Fibroblast of lung (primary cell): ENCODE results near the gene CFAP410. TPM values are rescaled to one million over a fixed set of nuclear protein-coding genes. Genes with fewer than 3 reads are reported as not detected.

Source experiments
- DNase-seq, 2 donors: peaks; one replicate each; pipeline versions ENCODE4 v3.0.0 to v3.0.0-alpha.2; 2010; ENCODE audit warnings: low read depth in 2 of 2
- H2AFZ ChIP-seq: 2 replicates; pipeline ENCODE4 v1.5.1; 2012; ENCODE audit warnings: low read length, control low read depth, inconsistent platforms
- H3K27ac ChIP-seq: 2 replicates; pipeline ENCODE4 v1.5.1; 2011; ENCODE audit warnings: low read length, control low read depth; ENCODE audit not compliant: insufficient read depth
- H3K27me3 ChIP-seq: 2 replicates; pipeline ENCODE4 v1.5.1; 2011; ENCODE audit warnings: mild to moderate bottlenecking, low read length; ENCODE audit not compliant: control insufficient read depth, insufficient read depth
- H3K36me3 ChIP-seq: 2 replicates; pipeline ENCODE4 v1.5.1; 2011; ENCODE audit warnings: low read length; ENCODE audit not compliant: control insufficient read depth, insufficient read depth
- H3K4me1 ChIP-seq: 2 replicates; pipeline ENCODE4 v1.5.1; 2011; ENCODE audit warnings: low read length; ENCODE audit not compliant: control insufficient read depth, insufficient read depth; ENCODE audit errors: extremely low read depth
- H3K4me2 ChIP-seq: 2 replicates; pipeline ENCODE4 v1.5.1; 2011; ENCODE audit warnings: low read length, control low read depth; ENCODE audit not compliant: insufficient read depth; ENCODE audit errors: extremely low read depth
- H3K4me3 ChIP-seq, 4 experiments: fragments of 200-600 bp in 1 of 4; sonication (generic) in 1 of 4; replicated peaks in 1 of 4; 2 replicates each; pipeline ENCODE4 v1.5.1; 2011 to 2016; ENCODE audit warnings: low read length in 4 of 4, low read depth in 3 of 4, mild to moderate bottlenecking in 3 of 4, control low read depth in 2 of 4, inconsistent platforms in 1 of 4, mixed read lengths in 1 of 4; ENCODE audit not compliant: insufficient read depth in 1 of 4; ENCODE audit errors: control extremely low read depth in 1 of 4
- H3K79me2 ChIP-seq: 2 replicates; pipeline ENCODE4 v1.5.1; 2012; ENCODE audit warnings: mild to moderate bottlenecking, low read length, inconsistent platforms; ENCODE audit not compliant: control insufficient read depth, insufficient read depth
- H3K9ac ChIP-seq: 2 replicates; pipeline ENCODE4 v1.5.1; 2011; ENCODE audit warnings: mild to moderate bottlenecking, low read length, control low read depth; ENCODE audit not compliant: insufficient read depth
- H3K9me3 ChIP-seq: 2 replicates; pipeline ENCODE4 v1.5.1; 2012; ENCODE audit warnings: low read depth, low read length; ENCODE audit not compliant: control insufficient read depth, insufficient read depth
- H4K20me1 ChIP-seq: 2 replicates; pipeline ENCODE4 v1.5.1; 2011; ENCODE audit warnings: low read length; ENCODE audit not compliant: control insufficient read depth, insufficient read depth; ENCODE audit errors: extremely low read depth
- EZH2 ChIP-seq: IDR thresholded peaks from 2 replicates; pipeline ENCODE4 v1.5.1; 2012; ENCODE audit warnings: low read length, control low read depth, mild to moderate bottlenecking; ENCODE audit errors: missing control alignments
- polyA plus RNA-seq, 2 donors: library from polyadenylated mRNA; depleted of rRNA in 1 of 2; stranded (reverse) in 1 of 2; unstranded in 1 of 2; fragments of >200 nt; gene quantifications; 2 replicates each; pipeline ENCODE4 v1.2.1, GENCODE V29; 2011 to 2012; ENCODE audit warnings: missing spikeins in 1 of 2
- total RNA-seq: library from RNA; depleted of rRNA; stranded (reverse); fragments of >200 nt; gene quantifications from 2 replicates; pipeline ENCODE4 v1.2.1, GENCODE V29; 2014
- TF ChIP-seq, protein P1 (sequence below), 2 donors: IDR thresholded peaks in 1 of 2; conservative IDR thresholded peaks in 1 of 2; 1 replicate in 1 of 2; 2 replicates in 1 of 2; pipeline ENCODE4 v1.5.1; 2011 to 2012; ENCODE audit warnings: low read length in 2 of 2, control low read depth in 1 of 2, inconsistent platforms in 1 of 2, low read depth in 1 of 2, mild to moderate bottlenecking in 1 of 2

CFAP410 gene
- total and polyA plus RNA-seq, 2 donors (not counting 1 experiment from before 2014, with no cell fraction given): 4.9 to 7.1 TPM

DNA sequence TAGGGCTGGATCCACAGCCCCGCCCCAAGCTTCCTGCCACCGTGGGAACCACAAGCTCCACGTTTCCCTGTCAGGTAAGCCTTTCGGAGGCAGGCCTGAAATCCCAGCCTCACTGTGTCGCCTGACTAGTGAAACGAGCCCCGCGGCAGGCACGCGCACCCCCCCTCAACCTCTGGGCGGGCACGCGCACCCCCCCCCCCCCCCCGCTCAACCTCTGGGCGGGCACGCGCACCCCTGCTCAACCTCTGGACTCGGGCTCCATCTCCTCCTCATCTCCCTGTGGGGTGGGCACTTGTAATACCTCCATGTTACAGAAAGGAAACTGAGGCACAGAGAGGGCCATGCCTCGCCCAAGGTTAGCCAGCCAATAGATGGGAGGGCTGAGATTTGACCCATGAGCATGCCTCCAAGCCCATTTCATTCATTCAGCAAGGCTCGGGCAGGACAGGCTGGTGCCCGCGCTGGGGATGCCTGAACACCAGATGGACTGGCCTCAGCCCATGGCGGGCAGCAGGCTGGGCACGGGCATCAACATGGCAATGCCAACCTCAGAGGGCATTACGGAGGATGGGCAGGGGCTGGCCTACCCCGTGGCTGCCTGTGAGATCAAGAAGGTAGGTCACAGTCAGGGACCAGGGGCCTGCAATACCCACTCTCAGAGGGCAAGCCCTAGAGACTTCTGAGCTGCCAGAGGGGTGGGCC is 4.7 kb downstream of the CFAP410 start:
- Histone ChIP-seq H3K9ac (no peak overlapping the region), H3K4me2 (no peak overlapping the region), H3K27ac (no peak overlapping the region), H3K27me3 (no peaks in the 10 kb centered on the region), H3K79me2 (no peaks in the 10 kb centered on the region), H3K36me3 (peaks cover 2% of the 10 kb centered on the region), H3K4me3 (no peak overlapping the region), H4K20me1 (no peaks in the 10 kb centered on the region), H3K4me1 (peaks cover 5% of the 10 kb centered on the region), H2AFZ (no peak overlapping the region), H3K9me3 (no peaks in the 10 kb centered on the region)
- no peak for DNase-seq
- TF ChIP-seq EZH2: no peak
- TF ChIP-seq, protein P1, sequence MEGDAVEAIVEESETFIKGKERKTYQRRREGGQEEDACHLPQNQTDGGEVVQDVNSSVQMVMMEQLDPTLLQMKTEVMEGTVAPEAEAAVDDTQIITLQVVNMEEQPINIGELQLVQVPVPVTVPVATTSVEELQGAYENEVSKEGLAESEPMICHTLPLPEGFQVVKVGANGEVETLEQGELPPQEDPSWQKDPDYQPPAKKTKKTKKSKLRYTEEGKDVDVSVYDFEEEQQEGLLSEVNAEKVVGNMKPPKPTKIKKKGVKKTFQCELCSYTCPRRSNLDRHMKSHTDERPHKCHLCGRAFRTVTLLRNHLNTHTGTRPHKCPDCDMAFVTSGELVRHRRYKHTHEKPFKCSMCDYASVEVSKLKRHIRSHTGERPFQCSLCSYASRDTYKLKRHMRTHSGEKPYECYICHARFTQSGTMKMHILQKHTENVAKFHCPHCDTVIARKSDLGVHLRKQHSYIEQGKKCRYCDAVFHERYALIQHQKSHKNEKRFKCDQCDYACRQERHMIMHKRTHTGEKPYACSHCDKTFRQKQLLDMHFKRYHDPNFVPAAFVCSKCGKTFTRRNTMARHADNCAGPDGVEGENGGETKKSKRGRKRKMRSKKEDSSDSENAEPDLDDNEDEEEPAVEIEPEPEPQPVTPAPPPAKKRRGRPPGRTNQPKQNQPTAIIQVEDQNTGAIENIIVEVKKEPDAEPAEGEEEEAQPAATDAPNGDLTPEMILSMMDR (conservative IDR thresholded peaks at IDR 0.05 in 1 of 2, IDR thresholded peaks at IDR 0.05 in 1 of 2; ENCODE audit: low read depth in 1 of 2, low read length in 2 of 2): no peak

DNA sequence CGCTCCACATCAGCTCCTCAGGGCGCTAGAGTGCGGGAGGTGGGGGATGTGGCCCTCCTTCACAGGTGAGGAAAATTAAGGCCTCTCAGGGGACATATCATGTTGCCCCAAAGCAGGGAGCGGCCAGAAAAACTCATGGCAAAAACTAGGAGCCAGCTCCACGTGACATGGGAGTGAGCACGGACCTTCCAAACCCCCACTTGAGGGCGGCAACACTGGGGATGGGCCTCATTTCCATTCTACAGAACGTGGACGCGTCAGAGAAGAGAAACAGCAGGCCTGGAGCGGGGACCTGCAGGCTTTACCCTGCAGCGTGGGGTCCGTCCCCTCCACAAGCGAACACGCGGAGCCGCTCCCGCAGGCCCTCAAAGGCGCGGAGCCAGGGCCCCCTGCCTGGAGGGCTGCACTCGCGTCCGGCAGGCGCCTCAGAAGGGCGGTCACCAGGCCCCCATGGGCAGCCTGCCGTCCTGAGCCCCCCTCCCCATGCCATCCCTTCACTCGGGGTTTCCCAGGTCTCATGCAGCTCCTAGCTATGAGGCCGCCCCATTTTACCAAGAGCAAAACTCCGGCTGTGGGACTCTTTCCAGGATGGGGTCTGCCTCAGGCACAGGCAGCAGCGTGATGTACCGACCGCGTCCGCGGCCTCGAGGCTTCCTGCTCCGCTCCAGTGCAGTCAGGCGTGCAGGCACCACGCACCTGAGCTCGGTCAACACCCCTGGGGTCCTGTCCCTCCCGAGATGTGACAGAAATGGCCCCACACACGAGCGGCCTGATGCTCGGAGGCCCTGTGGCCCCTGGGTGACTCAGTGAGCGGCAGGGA is 5.5 kb downstream of the CFAP410 start:
- Histone ChIP-seq H3K4me1 (peaks cover 5% of the 10 kb centered on the region), H3K36me3 (peaks cover 2% of the 10 kb centered on the region), H3K79me2 (no peaks in the 10 kb centered on the region), H3K4me2 (no peak overlapping the region), H4K20me1 (no peaks in the 10 kb centered on the region), H3K27me3 (no peaks in the 10 kb centered on the region), H3K4me3 (no peak overlapping the region), H3K9ac (no peak overlapping the region), H3K9me3 (no peaks in the 10 kb centered on the region), H2AFZ (no peak overlapping the region), H3K27ac (no peak overlapping the region)
- no peak for DNase-seq
- TF ChIP-seq, protein P1 (conservative IDR thresholded peaks at IDR 0.05 in 1 of 2, IDR thresholded peaks at IDR 0.05 in 1 of 2; ENCODE audit: low read depth in 1 of 2, low read length in 2 of 2): no peak
- no peak for TF ChIP-seq EZH2

DNA sequence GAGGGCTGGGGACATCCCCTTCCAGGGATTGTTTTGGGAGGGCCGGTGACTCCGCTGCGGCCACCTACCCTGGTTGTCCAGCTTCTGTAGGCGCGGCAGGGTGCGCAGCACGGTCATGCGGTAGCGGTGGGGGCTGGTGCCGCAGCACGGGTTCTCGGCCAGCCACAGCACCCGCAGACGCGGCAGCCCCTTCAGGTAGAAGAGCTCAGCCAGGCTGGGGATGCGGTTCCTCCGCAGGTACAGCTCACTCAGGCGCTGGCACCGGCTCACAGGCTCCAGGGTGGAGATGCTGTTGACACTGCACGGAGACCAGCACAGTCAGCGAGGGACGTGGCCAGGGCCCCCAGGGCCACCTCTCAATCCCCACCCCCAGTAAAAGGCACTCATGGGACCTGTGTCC is 6.2 kb downstream of the CFAP410 start:
- Histone ChIP-seq H3K4me1 (peaks cover 1% of the 10 kb centered on the region), H3K27me3 (no peaks in the 10 kb centered on the region), H3K4me2 (no peak overlapping the region), H3K27ac (no peak overlapping the region), H3K4me3 (no peak overlapping the region), H3K36me3 (peaks cover 3% of the 10 kb centered on the region), H3K9ac (no peak overlapping the region), H4K20me1 (no peaks in the 10 kb centered on the region), H3K9me3 (no peaks in the 10 kb centered on the region), H2AFZ (no peak overlapping the region), H3K79me2 (no peaks in the 10 kb centered on the region)
- TF ChIP-seq, protein P1 (conservative IDR thresholded peaks at IDR 0.05 in 1 of 2, IDR thresholded peaks at IDR 0.05 in 1 of 2; ENCODE audit: low read depth in 1 of 2, low read length in 2 of 2): no peak
- TF ChIP-seq EZH2: no peak
- DNase-seq: no peak
